Regular cardiac myocyte (primary cell): ENCODE measurements around the gene HCFC1R1. TPM values are rescaled to one million over a fixed set of nuclear protein-coding genes. Genes with fewer than 3 reads are reported as not detected.

Experiments used
- total RNA-seq: library from RNA; depleted of rRNA; stranded (reverse); fragments of >200 nt; gene quantifications from 2 replicates; pipeline ENCODE4 v1.2.3, GENCODE V29; 2014

HCFC1R1 gene, protein sequence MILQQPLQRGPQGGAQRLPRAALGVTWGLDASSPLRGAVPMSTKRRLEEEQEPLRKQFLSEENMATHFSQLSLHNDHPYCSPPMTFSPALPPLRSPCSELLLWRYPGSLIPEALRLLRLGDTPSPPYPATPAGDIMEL
- total RNA-seq, result 7.1 and 10.4 TPM in 2 replicates

DNA sequence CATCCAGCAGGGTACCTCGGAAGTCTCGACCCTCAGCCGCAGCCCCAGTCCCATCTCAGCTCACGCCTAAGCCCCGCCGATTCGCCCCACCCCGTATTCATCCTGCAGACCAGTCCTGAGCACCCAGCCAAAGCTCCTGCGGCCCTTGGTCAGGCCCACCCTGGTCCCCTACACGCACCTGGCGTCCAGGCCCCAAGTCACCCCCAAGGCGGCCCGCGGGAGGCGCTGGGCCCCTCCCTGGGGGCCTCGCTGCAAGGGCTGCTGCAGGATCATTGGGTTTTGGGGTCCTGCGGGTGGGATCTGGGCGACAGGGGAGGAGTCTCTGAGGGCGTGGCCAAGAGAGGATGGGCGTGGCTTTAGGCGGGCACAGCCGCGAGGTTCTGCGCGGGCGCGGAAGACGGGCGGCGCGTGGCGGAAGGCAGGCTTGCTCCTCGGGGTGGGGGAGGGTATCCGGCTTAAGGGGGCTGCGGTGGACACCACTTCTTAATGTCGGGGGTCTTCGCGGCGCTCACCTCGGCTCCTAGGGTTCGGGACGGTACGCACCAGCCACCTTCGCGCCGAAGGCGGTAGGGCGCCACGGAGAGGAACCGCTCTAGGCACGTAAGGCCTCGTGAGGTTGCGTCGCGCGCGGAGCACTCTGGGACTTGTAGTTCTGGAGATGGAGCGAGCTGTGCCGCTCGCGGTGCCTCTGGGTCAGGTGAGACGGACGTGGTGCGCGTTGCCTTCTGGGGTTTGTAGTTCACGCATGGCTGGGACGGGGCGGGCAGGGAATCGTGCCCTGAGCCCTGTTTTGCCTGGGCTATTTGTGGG lies at the start of gene HCFC1R1, which contains the start of gene THOC6:
Gene HCFC1R1 (minus strand): TSS at position 274 of the 810 bp plus-strand sequence. CDS start 1 bp downstream, at position 273.
Gene THOC6 (plus strand): TSS at position 367 of the 810 bp plus-strand sequence. CDS start 292 bp downstream, at position 659.

DNA sequence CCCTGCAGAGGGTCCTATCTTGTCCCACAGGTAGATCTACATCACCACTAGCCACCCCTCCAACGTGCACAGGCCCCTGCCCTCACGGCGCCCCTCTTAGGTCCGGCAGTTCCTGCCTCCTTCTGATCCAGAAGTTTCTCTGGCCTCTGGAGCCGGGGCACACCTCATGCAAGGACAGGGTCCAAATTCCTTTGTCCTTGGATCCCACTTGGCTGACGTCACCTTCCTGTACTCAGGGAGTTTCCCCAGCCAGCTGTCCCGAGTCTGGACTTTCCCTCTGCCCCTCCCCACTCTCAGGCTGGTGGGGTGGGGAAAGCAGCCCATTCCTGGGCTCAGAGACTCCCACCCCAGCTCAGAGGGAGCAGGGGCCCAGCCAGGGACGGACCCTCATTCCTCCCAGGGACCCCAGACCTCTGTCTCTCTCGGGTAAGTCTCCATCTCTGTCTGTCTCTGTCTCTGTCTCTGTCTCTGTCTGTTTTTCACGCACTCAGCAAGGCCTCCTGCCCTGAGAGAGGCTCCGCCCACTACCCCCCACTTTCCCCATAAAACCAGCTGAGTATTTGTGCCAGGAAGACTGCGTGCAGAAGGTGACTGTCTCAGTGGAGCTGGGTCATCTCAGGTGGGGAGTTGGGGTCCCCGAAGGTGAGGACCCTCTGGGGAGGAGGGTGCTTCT lies 41.5 kb upstream of the HCFC1R1 start, which contains the start of gene IL32:
Gene IL32 (plus strand): TSS at position 572 of the 673 bp plus-strand sequence. CDS start 172 bp downstream, outside the sequence.

DNA sequence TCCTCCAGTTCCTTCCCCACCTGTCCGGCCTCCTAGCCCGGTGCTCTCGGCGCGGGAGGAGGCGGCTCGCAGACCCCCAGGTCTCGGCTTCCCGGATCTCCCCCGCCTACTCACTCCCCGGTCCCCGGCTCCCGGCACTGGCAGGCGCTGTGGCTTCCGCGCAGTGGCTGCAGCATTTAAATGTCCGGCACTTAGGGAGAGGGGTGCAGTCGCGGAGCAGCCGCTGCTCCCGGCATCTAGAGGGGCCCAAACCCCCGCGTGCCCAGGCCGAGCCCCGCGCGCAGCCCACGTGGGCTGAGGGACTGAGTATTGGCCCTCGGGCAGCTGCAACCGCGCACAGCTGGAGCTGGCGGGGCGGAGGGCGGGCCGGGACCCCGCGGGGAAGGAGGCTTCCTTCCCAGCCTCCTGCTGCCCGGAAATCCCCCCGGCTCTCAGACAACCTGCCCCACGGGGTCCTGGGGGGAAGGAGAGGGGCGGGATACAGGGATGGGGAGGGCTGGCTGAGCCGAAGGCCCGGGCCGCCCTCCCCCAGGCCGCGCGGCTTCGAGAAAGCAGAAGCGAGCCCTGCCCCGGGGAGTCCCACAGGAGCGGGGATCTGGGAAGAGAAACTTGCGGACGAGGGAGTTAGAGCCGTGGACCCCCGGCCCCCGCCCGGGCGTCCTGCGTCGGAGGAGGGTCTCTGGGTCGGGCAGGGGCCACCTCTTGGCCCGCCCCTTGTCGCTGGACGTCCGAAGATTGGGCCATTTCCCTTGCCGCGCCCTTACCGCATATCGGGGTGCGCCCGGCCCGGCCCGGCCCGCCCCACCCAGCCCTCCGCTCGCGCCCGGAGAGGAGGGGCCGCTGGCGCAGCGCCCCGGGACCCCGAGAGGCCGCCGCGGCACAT lies 22.3 kb upstream of the HCFC1R1 start, which contains the start of gene MMP25:
Gene MMP25 (plus strand): TSS at position 804 of the 883 bp plus-strand sequence. CDS start 357 bp downstream, outside the sequence.

DNA sequence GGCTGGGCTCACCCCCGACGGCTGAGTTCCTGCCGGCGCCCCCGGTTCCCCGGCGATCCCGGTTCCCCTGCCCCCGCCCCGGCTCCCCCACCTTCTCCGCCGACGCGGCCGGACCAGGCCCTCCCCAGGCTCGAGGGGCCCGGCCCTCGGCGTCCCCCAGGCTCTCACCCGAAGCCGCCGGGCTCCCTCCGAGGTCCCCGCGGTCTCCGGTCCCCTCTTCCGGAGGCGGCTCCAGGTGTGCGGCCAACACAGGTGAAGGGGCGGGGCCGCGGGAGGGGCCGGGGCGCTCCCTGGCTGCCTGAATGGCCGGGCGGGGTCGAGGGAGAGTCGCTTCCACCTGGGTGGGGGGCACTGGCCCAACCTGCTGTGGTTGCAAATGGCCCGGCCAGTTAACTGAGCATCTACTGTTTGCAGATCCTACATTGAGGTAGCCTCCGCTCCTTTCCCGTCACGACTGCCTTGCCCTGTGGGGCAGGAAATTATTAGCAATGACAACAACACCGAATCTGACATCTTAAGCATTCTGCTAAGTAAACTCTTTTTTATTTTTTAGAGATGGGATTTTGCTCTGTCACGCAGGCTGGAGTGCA lies 13.1 kb upstream of the HCFC1R1 start, which contains the start of gene BICDL2:
Gene BICDL2 (minus strand): TSS at position 219 of the 590 bp plus-strand sequence. CDS start 1,448 bp downstream, outside the sequence.

DNA sequence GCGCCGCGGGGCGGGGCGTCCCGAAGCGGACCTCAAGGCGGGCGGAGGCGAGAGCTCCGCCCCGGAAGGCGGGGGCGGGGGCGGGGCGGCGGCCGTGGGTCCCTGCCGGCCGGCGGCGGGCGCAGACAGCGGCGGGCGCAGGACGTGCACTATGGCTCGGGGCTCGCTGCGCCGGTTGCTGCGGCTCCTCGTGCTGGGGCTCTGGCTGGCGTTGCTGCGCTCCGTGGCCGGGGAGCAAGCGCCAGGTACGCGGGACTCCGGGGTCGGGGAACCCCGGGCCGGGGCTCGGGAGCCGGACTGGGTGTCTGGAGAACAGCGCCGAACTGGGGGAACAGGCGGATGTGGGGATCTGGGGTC lies 3.5 kb downstream of the HCFC1R1 start, which contains the start of gene TNFRSF12A:
Gene TNFRSF12A (plus strand): TSS at position 122 of the 357 bp plus-strand sequence. CDS start 30 bp downstream, at position 152.

DNA sequence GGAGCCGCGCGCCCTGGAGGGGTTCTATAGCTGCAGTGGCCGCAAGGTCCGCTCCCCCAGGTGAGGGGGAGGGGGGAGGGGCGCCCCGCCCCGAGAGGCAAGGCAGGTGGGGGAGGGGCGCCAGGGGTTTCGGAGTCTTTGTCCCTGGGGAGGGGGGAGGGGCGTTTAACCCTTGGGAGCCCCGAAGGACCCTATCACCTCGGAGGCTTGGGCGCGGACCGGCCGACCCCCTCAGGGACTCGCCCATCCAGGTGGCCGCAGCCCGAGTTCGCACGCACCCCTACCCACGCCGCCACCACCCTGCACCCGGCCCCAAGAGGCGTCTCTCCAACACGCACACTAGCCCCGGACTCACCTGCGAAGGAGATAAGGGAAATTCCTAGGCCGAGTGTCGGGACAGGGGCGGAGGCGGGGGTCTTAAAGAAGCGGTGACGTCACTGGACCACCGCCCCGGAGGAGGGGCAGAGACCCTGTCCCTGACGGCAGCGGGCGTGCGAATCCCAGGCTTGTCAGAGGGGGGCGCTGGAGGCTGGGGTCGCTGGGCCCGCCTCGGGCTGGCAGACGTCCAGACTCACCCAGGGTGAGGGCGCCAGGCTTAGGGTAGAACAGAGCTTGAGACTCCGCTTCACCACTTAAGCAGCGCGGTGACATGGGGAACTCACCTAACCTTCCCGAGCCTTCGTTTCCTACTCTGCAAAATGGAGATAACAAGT lies 5.8 kb downstream of the HCFC1R1 start, which contains the start of gene CLDN6:
Gene CLDN6 (minus strand): TSS at position 390 of the 713 bp plus-strand sequence. CDS start 2,162 bp downstream, outside the sequence.

DNA sequence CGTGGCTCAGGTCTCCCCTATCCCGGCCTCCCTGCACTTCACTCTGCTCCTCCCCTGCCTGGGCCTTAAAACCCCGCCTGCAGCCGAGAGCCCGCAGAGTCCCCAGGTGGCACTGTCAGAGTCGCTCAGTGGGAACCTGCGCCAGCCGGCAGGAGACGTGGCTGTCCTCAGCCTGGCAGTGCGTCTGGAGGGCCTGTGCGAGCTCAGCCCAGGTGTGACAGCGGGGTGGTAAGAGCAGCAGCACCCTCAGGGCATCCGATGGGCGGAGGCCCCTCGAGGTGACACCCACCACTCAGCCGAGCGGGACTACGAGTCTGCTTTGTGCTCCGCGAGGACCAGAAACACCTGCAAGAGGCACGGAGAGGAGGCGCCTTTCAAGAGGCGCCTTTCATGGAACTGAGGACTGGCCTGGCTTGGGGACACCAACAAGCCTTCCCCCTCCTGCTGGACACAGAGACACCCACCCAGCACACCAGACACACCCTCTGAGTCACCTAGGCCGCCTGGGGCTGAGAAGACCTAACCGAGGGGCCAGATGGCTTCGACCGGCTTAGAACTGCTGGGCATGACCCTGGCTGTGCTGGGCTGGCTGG lies 10.8 kb downstream of the HCFC1R1 start, which contains the start of gene CLDN9:
Gene CLDN9 (plus strand): TSS at position 96 of the 593 bp plus-strand sequence. CDS start 440 bp downstream, at position 536.

DNA sequence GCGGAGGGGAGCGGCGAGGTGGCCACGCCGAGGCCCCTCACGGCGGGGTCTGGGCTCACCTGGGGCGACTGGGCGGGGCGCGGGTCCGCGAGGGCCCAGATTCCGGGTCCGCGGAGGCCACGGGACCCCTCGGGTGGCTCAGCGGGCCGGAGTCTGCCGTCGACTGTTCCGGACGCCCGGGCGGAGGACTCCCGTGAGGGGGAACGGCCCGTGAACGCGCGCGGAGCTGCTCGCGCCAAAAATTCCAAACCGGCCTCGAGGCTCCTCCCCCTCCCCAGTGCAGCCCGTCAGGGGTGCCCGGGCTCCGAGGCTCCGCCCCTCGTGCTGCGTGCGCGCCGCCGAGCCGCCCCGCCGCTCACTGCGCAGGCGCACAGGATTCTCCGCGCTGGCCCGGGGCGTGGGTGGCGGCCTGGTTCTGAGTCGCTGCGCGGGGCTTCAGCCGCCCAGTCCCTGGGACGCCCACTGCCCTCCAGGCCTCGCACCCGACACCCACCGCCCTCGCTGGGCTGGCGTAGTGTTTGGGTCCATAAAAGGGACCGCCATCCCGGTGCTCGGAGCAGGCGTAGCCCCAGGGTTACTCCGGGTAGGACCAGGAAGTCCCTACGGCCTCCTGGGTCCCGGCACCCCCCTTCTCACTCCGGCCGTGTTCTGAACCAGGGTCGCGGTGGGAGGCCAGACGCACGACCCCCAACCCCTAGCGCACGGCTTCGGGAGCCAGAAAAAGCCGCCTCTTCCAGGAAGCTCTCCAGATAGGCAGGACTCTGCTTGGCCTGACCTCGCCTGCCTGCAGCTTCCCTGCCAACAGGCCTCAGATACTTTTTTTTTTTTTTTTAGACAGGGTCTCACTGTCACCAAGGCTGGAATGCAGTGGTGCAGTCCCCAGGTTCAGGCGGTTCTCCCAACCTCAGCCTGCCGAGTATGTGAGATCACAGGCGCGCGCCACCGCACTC lies 43.2 kb downstream of the HCFC1R1 start, which contains the start of gene PKMYT1:
Gene PKMYT1 (minus strand): TSS at position 220 of the 950 bp plus-strand sequence. CDS start 789 bp downstream, outside the sequence.

Other genes with a start within 250 kb of the HCFC1R1 start
- 323 and 366 TPM in 2 replicates for gene ELOB, start 246.7 kb downstream of the HCFC1R1 start, total RNA-seq
- not detected in 2 replicates for gene PRSS33, start 236.4 kb downstream of the HCFC1R1 start, total RNA-seq
- gene PRSS41, start 225.5 kb downstream of the HCFC1R1 start, total RNA-seq, result not detected in 2 replicates
- 1.7 TPM in 2 replicates for gene PRSS21, start 206.7 kb downstream of the HCFC1R1 start, total RNA-seq
- gene ZG16B, start 193.6 kb downstream of the HCFC1R1 start, total RNA-seq, result 2.5 and 3.8 TPM in 2 replicates
- gene PRSS22, start 165.8 kb downstream of the HCFC1R1 start, total RNA-seq, result under 0.01 TPM in 1 of 2 replicates, not detected in the other
- 45.1 and 91.6 TPM in 2 replicates for gene FLYWCH2, start 140.7 kb downstream of the HCFC1R1 start, total RNA-seq
- gene FLYWCH1, start 112.0 kb downstream of the HCFC1R1 start, total RNA-seq, result 38.3 and 41.2 TPM in 2 replicates
- gene KREMEN2, start 59.7 kb downstream of the HCFC1R1 start, total RNA-seq, result under 0.01 TPM in 1 of 2 replicates, not detected in the other
- gene PAQR4, start 54.6 kb downstream of the HCFC1R1 start, total RNA-seq, result 1.7 and 8.1 TPM in 2 replicates
- 0.56 and 12.8 TPM in 2 replicates for gene PKMYT1, start 43.5 kb downstream of the HCFC1R1 start, total RNA-seq
- gene CLDN9, start 11.0 kb downstream of the HCFC1R1 start, total RNA-seq, result not detected in 2 replicates
- 0.19 TPM in 1 of 2 replicates, not detected in the other for gene CLDN6, start 5.8 kb downstream of the HCFC1R1 start, total RNA-seq
- 258 and 401 TPM in 2 replicates for gene TNFRSF12A, start 3.6 kb downstream of the HCFC1R1 start, total RNA-seq
- 18.0 and 30.1 TPM in 2 replicates for gene THOC6, start 93 bp upstream of the HCFC1R1 start, total RNA-seq
- gene BICDL2, start 13.0 kb upstream of the HCFC1R1 start, total RNA-seq, result 0.38 and 0.56 TPM in 2 replicates
- gene MMP25, start 22.6 kb upstream of the HCFC1R1 start, total RNA-seq, result under 0.01 TPM in 1 of 2 replicates, not detected in the other
- 7.1 and 32.4 TPM in 2 replicates for gene IL32, start 41.7 kb upstream of the HCFC1R1 start, total RNA-seq
- gene ZSCAN10, start 75.4 kb upstream of the HCFC1R1 start, total RNA-seq, result not detected in 2 replicates
- 12.5 and 13.8 TPM in 2 replicates for gene ZNF205, start 88.6 kb upstream of the HCFC1R1 start, total RNA-seq
- gene ZNF213, start 111.1 kb upstream of the HCFC1R1 start, total RNA-seq, result 5.1 and 5.9 TPM in 2 replicates
- gene OR1F1, start 164.3 kb upstream of the HCFC1R1 start, total RNA-seq, result not detected in 2 replicates
- 9.3 and 11.1 TPM in 2 replicates for gene ZNF200, start 211.2 kb upstream of the HCFC1R1 start, total RNA-seq
- under 0.01 TPM in 1 of 2 replicates, not detected in the other for gene MEFV, start 232.7 kb upstream of the HCFC1R1 start, total RNA-seq